GM18526 (cell line): ENCODE measurements around the gene MRC2.

Source experiments
- POLR2A ChIP-seq: IDR thresholded peaks from 3 replicates; pipeline ENCODE4 v1.6.1; 2011; ENCODE audit not compliant: insufficient read length; ENCODE audit errors: extremely low read depth

The MRC2 gene

DNA sequence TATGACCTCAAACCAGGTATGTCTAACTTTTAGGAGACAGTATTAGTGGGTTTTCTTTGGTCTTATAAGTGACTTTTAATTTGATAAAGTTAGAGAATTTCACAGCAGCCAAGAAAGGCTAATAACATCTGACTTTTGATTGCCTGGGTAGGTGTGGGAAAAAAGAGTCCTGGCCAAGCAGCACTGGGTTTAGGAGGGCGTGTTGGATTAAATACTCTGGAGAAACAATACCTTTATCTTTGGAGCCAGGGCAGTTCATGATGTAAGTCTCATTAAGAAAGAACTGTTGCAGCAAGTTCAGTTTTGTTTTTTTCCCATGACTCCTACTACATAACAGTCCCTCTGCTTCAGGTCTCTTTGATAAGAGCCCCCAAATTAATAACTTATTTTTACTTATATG is 26.7 kb upstream of the MRC2 start:
- no peak for TF ChIP-seq POLR2A

DNA sequence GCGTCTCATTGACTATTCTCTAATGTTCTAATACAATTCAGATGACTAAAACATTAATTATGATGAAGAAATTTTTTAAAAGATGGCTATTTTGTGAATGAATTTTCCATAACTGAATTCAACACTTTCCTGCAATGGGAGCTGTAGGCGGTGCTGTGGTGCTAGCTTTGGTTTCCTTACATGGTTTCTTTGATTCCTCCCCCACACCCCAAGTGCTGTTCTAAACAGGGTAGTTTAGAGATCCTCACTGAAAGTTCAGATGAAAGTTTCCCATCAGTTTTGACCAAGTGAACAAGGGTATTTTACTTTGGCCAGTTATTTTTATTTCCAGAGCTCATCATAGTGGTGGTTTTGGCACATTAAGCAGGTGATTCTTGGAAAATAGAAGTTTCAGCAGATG is 26.0 kb upstream of the MRC2 start:
- no peak for TF ChIP-seq POLR2A

DNA sequence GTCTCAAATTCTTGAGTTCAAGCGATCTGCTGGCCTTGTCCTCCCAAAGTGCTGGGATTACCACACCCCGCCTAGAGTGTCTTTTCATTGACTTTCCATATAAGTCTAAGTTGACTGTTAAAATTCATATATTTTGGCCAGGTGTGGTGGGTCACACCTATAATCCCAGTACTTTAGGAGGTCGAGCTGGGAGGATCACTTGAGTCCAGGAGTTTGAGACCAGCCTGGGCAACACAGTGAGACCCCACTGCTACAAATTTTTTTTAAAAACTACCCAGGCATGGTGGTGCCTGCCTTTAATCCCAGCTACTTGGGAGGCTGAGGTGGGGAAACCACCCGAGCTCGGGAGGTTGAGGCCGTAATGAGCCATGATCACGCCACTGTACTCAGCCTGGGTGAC is 21.9 kb upstream of the MRC2 start:
- no peak for TF ChIP-seq POLR2A

DNA sequence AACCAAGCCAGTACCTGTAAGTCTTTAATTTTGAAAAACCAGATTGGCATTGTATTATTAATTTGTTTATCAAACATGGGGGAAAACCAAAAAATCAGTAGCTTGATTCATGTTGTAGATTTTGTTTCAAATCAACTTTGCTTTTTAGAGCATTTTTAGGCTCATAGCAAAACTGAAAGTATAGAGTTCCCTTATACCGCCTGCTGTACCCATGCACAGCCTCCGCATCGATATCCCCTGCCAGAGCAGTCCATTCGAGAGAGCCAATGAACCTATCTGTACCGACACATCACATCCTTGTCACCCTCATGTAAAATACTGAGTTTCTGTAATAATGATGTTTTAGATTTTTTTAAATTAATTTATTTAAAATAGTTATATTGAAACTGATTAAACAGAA is 16.2 kb upstream of the MRC2 start:
- TF ChIP-seq POLR2A = no peak

DNA sequence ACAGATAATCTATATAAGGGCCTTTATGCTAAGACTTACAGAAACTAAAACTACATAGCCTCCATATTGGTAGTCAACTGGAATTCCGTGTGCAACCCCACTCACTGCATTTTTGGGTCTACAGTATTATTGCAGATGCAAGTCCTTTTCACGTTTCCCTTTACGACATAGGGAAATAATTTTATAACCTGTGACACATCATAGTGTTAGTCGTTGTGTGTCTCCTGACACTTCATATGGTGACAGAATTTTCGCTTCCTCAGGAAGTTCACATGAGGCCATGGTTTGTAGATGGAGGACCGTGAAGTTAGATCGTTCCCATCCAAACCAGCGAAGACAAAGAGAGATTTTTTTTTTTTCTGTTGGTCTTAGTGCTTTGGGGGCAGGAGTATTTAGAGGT is 15.7 kb upstream of the MRC2 start:
- TF ChIP-seq POLR2A = no peak

DNA sequence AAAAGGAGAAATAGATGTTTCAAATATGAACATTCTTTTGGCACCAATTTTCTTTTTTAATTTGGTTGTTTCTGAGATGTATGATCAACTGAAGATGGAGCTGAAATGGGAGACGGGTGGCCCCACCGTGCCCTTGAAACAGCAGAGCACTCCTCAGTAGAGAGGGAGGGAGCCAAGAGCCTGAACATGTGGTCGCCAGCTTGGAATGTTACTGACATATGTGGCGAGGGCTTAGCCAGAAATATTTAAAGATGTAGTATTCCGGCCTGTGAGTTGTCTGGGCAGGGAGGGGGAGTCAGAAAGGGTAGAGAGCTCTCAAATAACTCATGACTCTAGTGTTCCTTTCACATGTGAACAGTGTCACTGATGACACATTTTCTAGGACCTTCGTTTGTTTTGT is 13.3 kb upstream of the MRC2 start:
- no peak for TF ChIP-seq POLR2A

DNA sequence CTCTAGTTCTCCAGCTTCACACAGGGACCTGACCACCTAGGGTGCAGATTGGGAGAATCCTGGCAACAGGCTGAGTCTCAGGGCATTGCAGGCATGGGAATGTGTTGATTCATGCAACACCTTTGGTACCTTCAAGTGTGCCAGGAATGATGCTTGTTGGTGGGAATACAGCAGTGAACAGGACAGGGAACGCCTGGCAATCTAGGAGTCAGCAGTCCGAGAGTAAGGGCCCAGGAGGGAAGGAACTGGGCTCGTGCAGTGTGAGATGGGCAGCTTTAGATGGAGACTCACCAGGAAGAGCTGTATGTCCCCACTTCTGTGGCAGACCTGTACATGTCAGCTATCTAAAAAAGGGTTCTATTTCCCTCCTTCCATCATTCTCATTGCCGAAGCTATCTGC is 12.0 kb upstream of the MRC2 start:
- TF ChIP-seq POLR2A = no peak

DNA sequence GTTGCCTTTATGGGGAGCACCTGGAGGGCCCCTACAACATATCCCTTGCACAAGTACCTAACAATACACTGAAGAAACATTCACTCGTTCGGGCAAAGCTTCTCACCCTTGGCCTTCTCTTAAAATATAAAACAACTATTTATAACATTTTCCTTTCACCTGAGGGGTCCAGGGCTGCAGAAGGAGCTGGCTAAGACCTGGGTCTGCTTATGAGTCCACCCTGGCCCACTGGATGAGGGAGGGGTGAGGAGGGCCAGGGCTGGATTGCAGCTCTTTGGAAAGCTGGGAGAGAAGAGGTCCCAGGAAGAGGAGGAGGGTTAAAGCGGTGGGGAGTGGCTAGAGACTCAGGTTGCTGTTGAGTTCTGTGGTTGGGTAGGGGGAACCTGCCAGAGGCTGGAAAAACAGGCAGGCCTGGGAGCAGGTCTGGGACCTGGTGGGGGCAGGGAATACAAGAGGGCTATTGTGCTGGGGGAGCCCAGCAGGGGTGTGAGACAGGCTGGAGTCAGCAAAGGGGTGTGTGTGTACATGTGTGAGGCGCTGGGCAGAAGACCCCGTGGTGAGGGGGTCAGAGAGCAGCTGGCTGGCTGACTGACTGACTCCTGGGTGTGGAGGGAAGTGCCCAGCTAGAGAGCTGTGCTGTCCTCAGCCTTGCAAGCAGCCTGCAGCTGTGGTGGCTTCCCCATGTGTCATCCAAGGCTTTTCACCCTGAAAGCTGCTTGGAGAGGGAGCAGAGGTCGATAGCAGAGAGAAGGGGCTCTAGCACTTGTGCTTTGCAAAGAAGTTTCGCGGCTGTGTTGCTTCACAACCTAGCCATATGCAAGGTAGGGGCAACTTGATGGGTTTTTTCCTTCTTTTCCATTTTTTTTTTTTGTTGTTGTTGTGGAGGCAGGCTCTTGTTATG is 10.2 kb upstream of the MRC2 start:
- no peak for TF ChIP-seq POLR2A

DNA sequence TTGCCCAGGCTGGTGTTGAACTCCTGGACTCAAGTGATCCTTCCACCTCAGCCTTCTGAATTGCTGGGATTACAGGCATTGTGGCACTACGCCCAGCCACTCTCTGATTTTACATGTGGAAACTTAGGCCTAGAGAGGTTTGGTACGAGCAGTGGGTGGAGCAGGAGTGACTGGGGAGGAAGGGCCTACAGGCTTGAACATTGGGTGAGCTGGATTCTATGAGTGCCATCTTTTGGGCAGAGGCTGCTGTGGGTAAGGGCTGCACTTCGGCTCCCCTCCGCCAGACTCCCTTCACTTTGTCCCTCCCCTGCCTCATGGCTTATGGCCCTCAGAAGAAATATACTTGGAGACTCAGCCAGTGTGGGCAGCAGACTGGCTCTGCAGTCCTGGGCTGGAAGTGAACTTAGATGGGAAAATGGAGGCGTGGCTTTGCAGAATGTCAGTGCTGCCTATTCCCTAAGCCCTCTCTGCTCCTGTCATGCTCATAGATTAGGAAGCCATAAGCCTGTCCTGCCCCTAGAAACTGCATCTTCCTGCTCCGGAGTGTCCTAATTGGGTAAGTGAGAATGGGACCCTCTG is 9.5 kb upstream of the MRC2 start:
- TF ChIP-seq POLR2A = no peak

DNA sequence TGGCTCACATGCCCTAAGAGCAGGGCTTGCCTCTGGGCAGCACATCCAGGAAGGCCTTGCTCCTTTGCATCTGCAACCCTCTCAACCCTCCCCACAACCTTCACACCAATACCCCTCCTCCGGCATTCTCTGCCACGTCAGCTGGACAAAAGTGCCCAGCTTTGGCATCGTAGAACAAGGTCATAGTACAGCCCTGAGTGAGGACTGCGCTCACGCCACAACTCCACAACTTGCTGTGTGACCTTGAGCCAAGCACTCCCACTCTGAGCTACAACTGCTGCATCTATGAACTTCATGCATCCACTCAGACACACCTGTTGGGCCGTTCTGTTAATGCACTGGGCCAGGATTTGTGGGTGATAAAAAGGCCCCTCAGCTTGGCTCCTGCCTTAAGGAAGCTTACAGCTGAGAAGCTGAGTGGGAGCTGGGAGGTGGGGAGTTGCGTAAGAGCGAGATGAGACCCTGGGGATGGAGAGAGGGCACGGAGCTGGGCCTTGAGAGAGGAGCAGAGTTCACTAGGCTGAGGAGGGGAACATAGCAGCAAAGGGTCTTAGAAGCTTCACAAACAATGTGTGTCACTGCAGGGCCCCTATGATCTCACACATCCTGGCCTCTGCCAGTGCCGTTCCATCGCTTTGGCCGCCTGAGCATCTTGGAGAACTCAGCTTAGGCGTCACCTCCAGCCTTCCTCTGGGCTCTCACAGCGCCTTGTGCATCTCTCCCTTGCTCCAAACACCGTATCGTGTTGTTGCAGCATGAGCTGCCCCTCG is 8.6 kb upstream of the MRC2 start:
- TF ChIP-seq POLR2A = no peak

DNA sequence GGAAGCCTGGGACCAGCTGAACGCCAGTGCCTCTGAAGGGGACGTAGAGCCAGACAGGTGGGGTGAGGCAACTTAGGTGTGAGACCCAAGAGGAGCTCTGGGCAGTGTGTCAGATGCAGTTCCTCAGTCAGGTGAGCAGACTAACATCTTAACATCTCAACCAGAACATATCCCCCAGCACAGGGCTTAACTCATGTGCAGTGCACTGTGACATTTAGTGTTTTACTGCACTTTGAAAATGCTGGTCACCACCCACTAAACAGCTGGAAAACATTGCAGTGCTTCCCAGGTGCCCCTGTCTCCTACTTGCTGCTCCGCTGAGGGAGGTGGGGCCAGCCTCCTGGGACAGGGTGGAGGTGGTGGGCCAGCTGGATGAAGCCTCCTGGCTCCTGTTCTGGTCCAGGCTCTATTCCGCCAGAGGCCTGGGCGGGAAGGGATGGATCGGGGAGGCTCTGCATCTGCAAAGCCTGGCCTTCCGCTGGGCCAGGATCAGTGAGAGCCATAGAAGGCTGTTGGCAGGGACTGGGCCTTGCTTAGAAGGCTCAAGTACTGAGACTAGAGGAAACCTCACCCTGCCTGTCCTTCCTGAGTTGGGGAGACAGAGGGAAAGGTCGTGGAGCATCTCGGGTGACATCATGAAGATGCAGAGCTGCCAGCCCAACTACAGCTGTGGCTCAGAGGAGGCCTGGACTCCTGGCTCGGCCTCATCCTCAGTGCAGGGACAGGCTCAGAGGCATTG is 7.9 kb upstream of the MRC2 start:
- TF ChIP-seq POLR2A = no peak

DNA sequence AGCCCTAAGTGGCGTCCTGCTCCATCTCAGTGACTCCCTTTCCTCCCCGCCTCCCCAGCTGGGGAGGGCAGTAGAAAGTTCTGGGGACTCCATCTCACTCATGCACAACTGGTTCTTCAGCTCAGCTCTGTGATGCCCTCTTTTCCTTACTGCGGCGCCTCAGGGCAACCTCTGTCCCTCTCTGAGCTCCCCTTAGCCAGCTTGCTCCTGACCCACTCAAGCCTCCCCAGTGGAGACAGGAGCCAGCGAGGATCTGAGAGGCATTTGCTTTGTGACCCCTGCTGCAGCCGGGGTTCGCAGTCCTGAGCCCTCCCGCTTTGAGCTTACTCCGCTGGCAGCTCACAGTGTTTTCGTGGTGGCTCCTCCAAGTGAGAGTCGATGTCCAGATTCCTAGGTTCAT is 6.2 kb upstream of the MRC2 start:
- TF ChIP-seq POLR2A = no peak

DNA sequence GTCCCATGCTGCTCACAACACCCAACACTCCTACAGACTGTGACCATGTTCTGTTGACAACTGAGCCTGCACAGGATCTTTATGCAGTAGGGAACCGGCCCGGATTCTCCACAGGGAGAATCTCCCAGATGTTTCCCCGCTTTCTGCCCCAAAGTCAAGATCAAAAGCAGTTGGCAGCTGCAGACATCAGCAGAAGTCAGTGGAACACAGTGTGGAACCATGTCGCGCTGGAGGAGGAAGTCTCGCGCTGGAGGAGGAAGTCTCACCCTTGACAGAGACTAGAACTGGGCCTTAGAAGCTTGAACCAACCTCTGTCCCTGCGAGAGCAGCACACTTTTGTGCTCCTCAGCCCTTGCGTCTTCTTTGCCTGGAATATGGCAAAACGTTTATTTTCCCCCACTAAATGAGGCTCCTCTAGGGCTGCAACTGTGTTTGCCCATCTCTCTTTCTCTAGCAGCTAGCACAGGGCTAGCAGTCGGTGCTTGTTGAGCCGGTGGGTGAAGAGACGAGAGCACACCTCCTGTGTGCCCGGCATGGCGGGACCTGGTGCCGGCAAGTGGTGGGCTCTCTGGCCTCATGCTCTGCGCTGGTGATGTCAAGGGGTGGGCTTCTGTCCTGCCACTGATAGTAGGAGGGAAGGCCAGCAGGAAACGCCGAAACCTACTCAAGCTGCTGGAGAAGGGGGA is 2.1 kb upstream of the MRC2 start:
- no peak for TF ChIP-seq POLR2A

DNA sequence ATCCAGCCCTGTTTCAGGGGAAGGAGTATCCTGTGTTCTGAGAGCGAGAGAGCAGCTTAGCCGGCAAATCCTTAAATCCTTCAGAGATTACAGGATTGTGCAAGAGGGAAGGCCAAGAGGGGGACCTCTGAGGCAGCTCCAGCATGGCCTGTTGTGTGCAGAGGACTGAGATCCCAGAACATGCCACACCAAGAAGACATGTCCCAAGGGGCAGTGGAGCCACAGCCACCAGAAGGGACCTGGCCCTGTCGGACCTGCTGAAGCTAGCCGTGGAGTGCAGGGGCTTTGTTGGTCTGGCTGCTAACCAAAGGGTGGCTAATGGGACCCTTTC is 1.6 kb upstream of the MRC2 start:
- no peak for TF ChIP-seq POLR2A

DNA sequence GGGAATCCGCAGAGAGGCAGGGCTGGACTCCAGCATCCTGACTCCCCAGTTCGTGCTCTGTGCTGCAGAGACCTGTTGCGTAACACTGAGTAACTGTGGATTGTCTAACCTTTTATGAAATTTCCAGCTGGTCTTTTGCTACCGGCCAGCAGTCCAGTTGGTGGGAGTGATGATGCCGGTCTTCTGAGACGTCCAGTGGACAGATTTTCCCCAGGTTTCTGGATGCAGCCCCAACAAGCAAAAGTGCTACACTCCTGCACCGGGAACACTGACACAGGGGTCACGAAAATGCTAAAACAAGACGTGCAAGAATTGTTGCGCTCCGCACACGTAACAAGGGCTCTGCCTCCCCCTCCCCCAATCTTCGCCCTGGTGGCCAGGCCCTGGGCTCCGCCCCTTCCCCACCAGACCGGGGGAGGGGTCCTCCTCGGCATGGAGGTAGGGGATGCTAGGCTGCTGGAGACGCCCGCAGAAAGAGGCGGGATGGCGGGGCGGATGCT is 701 bp upstream of the MRC2 start:
- TF ChIP-seq POLR2A = no peak

DNA sequence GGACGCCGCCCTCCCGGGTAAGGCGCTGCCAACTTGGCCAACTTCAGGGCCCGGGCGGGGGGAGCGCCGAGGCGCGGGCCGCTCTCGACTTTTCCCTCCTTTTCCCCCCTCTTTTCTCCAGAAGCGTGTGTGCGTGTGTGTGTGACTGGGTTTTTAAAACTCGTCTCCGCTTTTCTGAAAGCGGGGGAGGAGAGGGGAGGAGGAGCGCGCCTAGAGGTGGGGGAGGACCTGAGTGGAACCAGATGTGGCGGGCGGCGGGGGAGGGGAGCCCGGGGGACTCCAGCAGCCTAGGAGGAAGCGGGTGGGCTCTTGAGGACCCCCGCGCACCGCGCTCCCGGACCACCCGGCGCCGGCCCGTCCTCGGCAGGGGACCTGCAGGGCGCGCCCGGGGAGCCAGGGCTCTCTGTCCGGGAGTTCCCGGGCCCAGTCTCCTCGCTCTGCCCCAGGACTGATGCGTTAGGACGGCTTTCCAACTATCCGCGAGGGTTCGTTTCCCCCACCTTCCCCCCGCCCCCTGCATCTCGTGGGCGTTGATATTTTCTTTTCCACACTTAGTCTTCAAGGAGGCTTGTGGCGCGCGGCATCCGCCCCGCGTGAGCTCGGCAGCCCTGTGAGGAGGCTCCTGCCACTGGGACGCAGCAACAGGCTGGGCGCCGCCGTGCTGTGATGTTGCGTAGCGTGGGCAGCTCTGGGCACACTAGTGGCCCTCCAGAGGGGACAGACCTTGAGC is 599 bp downstream of the MRC2 start:
- TF ChIP-seq POLR2A = no peak
